ENCODE results near the gene NUP214.
"Not testable (repeated sequence)": the region's sequence is repeated elsewhere in the genome, so short reads cannot be mapped to it uniquely, and the experiment has no call there.

The NUP214 gene

GRCh38 chr9:131167936-131168335 is 42.5 kb downstream of the NUP214 start:
- no peak for DNase-seq

GRCh38 chr9:131169563-131170240 is 44.3 kb downstream of the NUP214 start:
- no peak for DNase-seq

GRCh38 chr9:131173995-131174394 is 48.6 kb downstream of the NUP214 start:
- DNase-seq = no peak

- no peak for DNase-seq
Observed at GRCh38 chr9:131174681-131175239, 49.4 kb downstream of the NUP214 start.

- DNase-seq = no peak
Observed at GRCh38 chr9:131177898-131178297, 52.5 kb downstream of the NUP214 start.

- no peak for DNase-seq
Observed at GRCh38 chr9:131178382-131178781, 53.0 kb downstream of the NUP214 start.

GRCh38 chr9:131178926-131179325 is 53.5 kb downstream of the NUP214 start:
- DNase-seq = no peak

GRCh38 chr9:131179561-131180219 is 54.3 kb downstream of the NUP214 start:
- DNase-seq = no peak

GRCh38 chr9:131180454-131180853 is 55.1 kb downstream of the NUP214 start:
- no peak for DNase-seq

- no peak for DNase-seq
Observed at GRCh38 chr9:131181091-131181681, 55.8 kb downstream of the NUP214 start.

GRCh38 chr9:131185924-131186323 is 60.5 kb downstream of the NUP214 start:
- no peak for DNase-seq

GRCh38 chr9:131186622-131187021 is 61.2 kb downstream of the NUP214 start:
- no peak for DNase-seq

- no peak for DNase-seq
Observed at GRCh38 chr9:131187957-131188356, 62.6 kb downstream of the NUP214 start.

- no peak for DNase-seq
Observed at GRCh38 chr9:131188976-131189375, 63.6 kb downstream of the NUP214 start.

- no peak for DNase-seq
Observed at GRCh38 chr9:131190191-131190590, 64.8 kb downstream of the NUP214 start.

- not testable (repeated sequence) for DNase-seq
Observed at GRCh38 chr9:131191032-131191431, 65.6 kb downstream of the NUP214 start.

GRCh38 chr9:131191857-131192256 is 66.5 kb downstream of the NUP214 start:
- DNase-seq = no peak

- no peak for DNase-seq
Observed at GRCh38 chr9:131193051-131193450, 67.7 kb downstream of the NUP214 start.

- DNase-seq = no peak
Observed at GRCh38 chr9:131194762-131195161, 69.4 kb downstream of the NUP214 start.

- no peak for DNase-seq
Observed at GRCh38 chr9:131197160-131197911, 72.0 kb downstream of the NUP214 start.

GRCh38 chr9:131198041-131198715 is 72.8 kb downstream of the NUP214 start:
- no peak for DNase-seq

GRCh38 chr9:131201856-131202255 is 76.5 kb downstream of the NUP214 start:
- no peak for DNase-seq
